ENCODE data around the gene PTGES3. TPM values are rescaled to one million over a fixed set of nuclear protein-coding genes. Genes with fewer than 3 reads are reported as not detected.

Gene PTGES3
- total RNA-seq, 4 donors from 2014 or later: 57.2 to 81.4 (median 69.3) TPM

DNA sequence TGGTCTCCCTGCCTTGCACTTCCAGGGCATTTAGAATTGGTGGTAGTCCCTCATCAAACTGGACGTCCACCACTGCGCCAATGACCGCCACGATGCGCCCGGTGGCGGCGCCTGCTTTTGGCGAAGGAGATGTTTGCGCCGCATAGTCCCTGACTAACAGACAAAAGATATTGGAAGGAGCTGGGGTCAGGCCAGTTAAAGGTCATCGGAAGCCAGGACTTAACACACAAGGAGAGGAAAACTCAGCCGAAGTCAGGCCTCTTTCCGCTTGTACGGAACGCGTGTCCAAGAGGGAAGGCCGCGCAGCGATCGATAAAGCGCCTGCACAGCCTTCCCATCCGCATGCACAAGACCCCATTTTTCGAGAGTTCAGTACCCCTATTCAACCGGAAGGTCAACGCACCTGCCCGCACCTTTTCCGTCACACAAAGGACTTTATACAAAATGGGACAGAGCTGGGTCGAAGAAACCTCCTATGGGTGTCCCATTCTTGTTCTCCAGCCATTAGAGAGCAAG lies 42.8 kb downstream of the PTGES3 start:
- Histone ChIP-seq H3K4me3 (peak overlapping the region; percentile 66 to 99 (median 94)), H3K36me3 (peaks cover 12 to 49% of the 10 kb centered on the region in 2 donors), H3K4me1 (peaks cover 27 to 38% of the 10 kb centered on the region in 2 donors), H3K27me3 (no peaks in the 10 kb centered on the region), H3K9me3 (no peaks in the 10 kb centered on the region), H3K27ac (peak overlapping the region; percentile 92 to 99 (median 95))
- ATAC-seq (peak; percentile 9 to 11), DNase-seq (peak in 1 of 2 donors; percentile 33)
- no peak for TF ChIP-seq POLR2A (IDR thresholded peaks at IDR 0.05)
- TF ChIP-seq, protein P1, sequence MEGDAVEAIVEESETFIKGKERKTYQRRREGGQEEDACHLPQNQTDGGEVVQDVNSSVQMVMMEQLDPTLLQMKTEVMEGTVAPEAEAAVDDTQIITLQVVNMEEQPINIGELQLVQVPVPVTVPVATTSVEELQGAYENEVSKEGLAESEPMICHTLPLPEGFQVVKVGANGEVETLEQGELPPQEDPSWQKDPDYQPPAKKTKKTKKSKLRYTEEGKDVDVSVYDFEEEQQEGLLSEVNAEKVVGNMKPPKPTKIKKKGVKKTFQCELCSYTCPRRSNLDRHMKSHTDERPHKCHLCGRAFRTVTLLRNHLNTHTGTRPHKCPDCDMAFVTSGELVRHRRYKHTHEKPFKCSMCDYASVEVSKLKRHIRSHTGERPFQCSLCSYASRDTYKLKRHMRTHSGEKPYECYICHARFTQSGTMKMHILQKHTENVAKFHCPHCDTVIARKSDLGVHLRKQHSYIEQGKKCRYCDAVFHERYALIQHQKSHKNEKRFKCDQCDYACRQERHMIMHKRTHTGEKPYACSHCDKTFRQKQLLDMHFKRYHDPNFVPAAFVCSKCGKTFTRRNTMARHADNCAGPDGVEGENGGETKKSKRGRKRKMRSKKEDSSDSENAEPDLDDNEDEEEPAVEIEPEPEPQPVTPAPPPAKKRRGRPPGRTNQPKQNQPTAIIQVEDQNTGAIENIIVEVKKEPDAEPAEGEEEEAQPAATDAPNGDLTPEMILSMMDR (IDR thresholded peaks at IDR 0.05 in 4 of 5, conservative IDR thresholded peaks at IDR 0.05 in 1 of 5): peak in 1 of 5 experiments; percentile 9
- intact Hi-C loops (cut with DNase I; ENCODE audit: low total_unique reads) (loop anchor here (1.0 to 2.0 kb wide), 2 partner anchors 44 to 80 kb away; partner anchors contain the start of genes NACA and PTGES3), in situ Hi-C loops (cut with MboI; ENCODE audit: low sequenced_read_pairs in 4 of 4) (loop anchor here in 2 of 4 donors (10.0 to 25.0 kb wide), 2 partner anchors 80 to 867 kb away; partner anchors contain the start of genes DDIT3 (in 1 of the 2), MBD6 (in 1 of the 2) and NACA (in 1 of the 2))

DNA sequence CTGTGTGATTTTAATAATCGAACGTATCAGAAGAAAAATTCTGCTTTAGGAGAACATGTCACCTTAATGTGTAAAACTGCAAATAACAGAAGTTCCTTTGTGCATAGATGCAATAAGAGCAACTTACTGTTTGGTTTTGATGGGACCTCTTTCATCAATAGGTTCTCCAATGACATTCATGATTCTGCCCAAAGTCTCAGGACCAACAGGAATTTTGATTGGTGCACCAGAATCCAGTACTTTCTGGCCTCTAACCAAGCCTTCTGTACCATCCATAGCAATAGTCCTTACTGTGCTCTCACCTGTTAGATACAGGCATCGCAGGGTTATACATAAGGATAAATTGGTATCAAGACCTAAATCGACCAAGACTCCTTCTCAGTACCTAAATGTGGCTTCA lies 43.4 kb downstream of the PTGES3 start:
- TF ChIP-seq, protein P1 (IDR thresholded peaks at IDR 0.05 in 4 of 5, conservative IDR thresholded peaks at IDR 0.05 in 1 of 5): no peak
- TF ChIP-seq POLR2A (IDR thresholded peaks at IDR 0.05): no peak
- peak overlapping the region; percentile 92 to 99 (median 95) for H3K27ac ChIP-seq
- peaks cover 12 to 55% of the 10 kb centered on the region in 2 donors for H3K36me3 ChIP-seq
- H3K4me1 ChIP-seq: peaks cover 27 to 44% of the 10 kb centered on the region in 2 donors
- ATAC-seq: no peak
- H3K9me3 ChIP-seq: no peaks in the 10 kb centered on the region
- peak overlapping the region; percentile 66 to 99 (median 94) for H3K4me3 ChIP-seq
- no peak for DNase-seq
- H3K27me3 ChIP-seq: no peaks in the 10 kb centered on the region
- in situ Hi-C loops (cut with MboI; ENCODE audit: low sequenced_read_pairs in 4 of 4) (loop anchor here in 2 of 4 donors (10.0 to 25.0 kb wide), 2 partner anchors 80 to 868 kb away; partner anchors contain the start of genes DDIT3 (in 1 of the 2), MBD6 (in 1 of the 2) and NACA (in 1 of the 2)), intact Hi-C loops (cut with DNase I; ENCODE audit: low total_unique reads) (loop anchor here (1.0 to 2.0 kb wide), 2 partner anchors 44 to 81 kb away; partner anchors contain the start of genes NACA and PTGES3)

DNA sequence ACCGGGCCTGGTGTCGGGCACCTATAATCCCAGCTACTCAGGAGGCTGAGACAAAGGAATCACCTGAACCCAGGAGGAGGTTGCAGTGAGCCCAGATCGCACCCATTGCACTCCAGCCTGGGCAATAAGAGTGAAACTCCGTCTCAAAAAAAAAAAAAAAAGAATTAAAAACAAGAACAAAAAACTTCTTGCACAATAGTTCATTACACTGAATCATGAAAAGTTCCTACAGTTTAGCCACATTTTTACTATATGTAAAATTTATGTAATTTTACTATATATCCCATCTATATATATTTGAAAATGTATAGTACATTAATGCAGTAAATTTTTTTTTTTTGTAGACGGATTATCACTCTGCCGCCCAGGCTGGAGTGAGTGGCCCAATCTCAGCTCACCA lies 46.9 kb downstream of the PTGES3 start:
- TF ChIP-seq, protein P1 (IDR thresholded peaks at IDR 0.05 in 4 of 5, conservative IDR thresholded peaks at IDR 0.05 in 1 of 5): no peak
- TF ChIP-seq POLR2A (IDR thresholded peaks at IDR 0.05): no peak
- DNase-seq (no peak), ATAC-seq (no peak)
- H3K9me3 ChIP-seq: no peaks in the 10 kb centered on the region
- peaks cover 17 to 79% of the 10 kb centered on the region in 2 donors for H3K36me3 ChIP-seq
- in situ Hi-C loops (cut with MboI; ENCODE audit: low sequenced_read_pairs in 4 of 4): loop anchor here in 2 of 4 donors (10.0 to 25.0 kb wide), 2 partner anchors 84 to 871 kb away; partner anchors contain the start of genes DDIT3 (in 1 of the 2), MBD6 (in 1 of the 2) and NACA (in 1 of the 2)
- peaks cover 39 to 54% of the 10 kb centered on the region in 2 donors for H3K4me1 ChIP-seq
- H3K27ac ChIP-seq: peak overlapping the region in 1 of 4 donors; percentile 99
- no peaks in the 10 kb centered on the region for H3K27me3 ChIP-seq
- intact Hi-C loops (cut with DNase I; ENCODE audit: low total_unique reads): no loop called here
- no peak overlapping the region for H3K4me3 ChIP-seq

DNA sequence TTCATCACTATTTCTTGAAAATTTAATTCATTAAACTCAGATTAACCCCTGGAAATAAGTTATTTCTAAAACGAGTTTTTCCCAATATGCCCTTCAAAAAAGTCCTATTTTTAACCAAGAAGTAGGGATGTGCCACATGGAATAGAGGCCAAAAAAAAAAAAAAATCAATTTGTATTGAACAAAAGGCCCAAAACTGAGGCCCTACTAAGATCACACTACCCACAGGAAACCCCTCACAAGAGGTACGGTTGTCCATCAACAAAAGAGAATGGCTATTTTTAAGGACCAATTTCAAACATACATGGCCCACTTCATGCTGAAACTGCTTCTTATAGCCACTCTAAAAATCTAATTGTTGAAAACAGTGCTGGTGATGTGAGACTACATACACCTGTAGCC lies 50.5 kb downstream of the PTGES3 start:
- intact Hi-C loops (cut with DNase I; ENCODE audit: low total_unique reads) (loop anchor here (1.0 to 10.0 kb wide), 8 partner anchors 51 to 913 kb away; partner anchors contain the start of genes APOF, CD63, COQ10A and DDIT3), in situ Hi-C loops (cut with MboI; ENCODE audit: low sequenced_read_pairs in 4 of 4) (loop anchor here in 3 of 4 donors (5.0 to 25.0 kb wide), 4 partner anchors 50 to 875 kb away; partner anchors contain the start of genes NACA (in 2 of the 3), PTGES3 (in 2 of the 3), DDIT3 (in 1 of the 3) and MBD6 (in 1 of the 3))
- peak overlapping the region; percentile 95 to 99 (median 97) for H3K27ac ChIP-seq
- no peaks in the 10 kb centered on the region for H3K9me3 ChIP-seq
- H3K4me3 ChIP-seq: no peak overlapping the region
- no peaks in the 10 kb centered on the region for H3K27me3 ChIP-seq
- DNase-seq (no peak), ATAC-seq (no peak)
- TF ChIP-seq, protein P1 (IDR thresholded peaks at IDR 0.05 in 4 of 5, conservative IDR thresholded peaks at IDR 0.05 in 1 of 5): no peak
- no peak for TF ChIP-seq POLR2A (IDR thresholded peaks at IDR 0.05)
- H3K4me1 ChIP-seq: peaks cover 33 to 63% of the 10 kb centered on the region in 2 donors
- H3K36me3 ChIP-seq: peaks cover 7 to 54% of the 10 kb centered on the region in 2 donors
